NCI-H524 (cell line): ENCODE measurements around the gene TAF1C.
"Not testable (repeated sequence)": the region's sequence is repeated elsewhere in the genome, so short reads cannot be mapped to it uniquely, and the experiment has no call there.

Experiments
- DNase-seq, 2 experiments: peaks; one replicate each; lab custom pipeline; 2025; lab: John Stamatoyannopoulos, UW

Gene TAF1C

DNA sequence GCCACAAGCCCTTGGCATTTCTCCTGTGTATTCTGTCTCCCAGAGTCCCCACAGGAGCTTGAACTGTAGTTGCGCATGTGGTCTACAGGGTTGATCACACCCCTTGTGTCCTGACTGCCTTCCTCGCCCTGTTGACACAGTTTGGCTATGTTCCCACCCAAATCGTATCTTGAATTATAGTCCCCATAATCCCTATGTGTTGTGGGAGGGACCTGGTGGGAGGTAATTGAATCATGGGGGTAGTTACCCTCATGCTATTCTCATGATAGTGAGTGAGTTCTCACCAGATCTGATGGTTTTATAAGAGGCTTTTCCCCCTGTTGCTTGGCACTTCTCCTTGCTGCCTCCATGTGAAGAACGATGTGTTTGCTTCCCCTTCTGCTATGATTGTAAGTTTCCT lies 25.3 kb upstream of the TAF1C start:
- no peak for DNase-seq

DNA sequence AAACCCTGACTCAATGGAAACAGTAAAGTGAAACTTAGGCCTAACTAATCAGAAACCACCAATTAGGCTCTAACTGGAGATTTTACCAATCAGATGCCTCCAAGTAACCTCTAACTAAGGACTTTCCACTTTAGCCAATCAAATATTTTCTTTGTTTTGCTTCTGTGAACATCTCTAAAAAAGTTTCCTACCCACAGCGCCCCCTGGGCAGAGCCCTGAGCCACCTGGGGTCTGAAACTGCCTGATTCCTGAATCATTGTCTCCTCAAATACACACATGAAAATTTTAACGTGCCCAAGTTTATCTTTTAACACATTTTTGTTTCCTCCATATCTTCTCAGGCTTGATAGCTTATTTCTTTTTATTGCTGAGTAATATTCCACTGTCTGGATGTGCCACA lies 23.1 kb upstream of the TAF1C start:
- DNase-seq: no peak

DNA sequence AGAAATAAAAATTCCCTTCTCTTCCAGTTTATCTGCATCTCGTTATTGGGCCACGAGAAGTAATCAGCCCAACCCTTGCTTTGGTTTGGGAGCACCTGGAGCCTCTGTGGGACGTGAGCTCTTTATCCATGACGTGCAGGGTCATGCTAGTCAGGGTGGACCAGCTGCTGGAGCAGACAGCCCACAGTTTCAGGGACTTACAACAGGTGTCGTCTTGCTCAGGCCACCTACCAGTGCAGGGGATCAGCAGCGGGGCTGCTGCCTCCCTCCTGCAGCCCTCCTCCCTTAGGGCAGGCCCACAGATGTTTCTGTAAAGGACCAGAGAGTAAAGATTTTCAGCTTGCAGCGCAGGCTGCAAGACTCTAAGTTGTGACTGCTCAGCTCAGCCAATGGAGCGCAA lies 21.0 kb upstream of the TAF1C start:
- peak; percentile 69 to 94 for DNase-seq

DNA sequence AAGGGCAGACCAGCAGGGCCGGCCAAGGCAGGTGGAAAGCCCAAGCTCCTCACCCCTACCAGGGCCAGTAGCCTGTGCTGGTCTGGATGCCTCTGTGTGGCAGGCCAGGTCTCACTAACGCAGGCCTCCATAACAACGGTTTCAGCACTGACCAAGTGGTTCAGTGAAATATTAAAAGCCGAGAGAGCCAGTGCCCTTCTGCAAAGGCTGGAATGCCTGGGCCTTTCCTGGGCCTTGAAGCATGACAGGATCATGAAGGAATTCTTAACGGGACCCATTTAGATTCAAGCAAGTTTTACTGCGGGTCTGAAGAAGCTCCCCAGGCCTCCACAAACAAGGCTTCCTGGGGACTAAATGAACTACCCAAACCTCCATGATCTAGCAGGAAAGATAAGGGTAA lies 20.4 kb upstream of the TAF1C start:
- DNase-seq: no peak

DNA sequence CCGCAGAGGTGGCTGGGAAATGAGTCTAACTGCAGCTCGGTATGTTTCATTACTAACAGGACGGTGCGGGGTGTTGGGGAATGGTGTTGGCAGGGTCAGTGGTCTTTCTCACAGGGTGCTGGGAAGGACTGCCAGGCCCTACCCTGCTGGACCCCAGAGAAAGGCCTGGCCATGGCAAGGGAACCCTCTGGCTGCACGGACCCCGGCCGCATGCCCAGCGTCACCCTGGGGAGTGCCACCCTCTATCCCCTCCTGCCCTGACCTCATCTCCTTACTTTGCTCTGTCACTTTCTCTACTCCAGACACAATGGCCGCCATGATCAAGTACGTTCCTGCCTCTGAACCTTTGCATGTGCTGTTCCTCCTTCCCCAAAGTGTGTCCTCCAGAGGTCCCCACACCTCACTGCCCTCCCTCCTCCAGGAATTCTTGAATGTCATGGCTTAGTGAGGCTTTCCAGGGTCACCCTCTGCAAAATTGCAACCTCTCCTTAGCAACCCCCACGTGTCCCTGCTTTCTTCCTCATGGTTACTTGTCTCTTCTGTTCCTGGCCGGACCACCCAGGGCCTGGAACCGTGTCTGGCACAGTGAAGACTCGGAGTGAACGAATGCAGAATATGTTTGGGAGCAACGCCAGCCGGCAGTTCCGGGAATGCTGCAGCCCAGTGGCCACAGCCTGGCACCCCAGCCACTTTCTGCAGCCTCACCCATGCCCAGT lies 19.3 kb upstream of the TAF1C start:
- no peak for DNase-seq

DNA sequence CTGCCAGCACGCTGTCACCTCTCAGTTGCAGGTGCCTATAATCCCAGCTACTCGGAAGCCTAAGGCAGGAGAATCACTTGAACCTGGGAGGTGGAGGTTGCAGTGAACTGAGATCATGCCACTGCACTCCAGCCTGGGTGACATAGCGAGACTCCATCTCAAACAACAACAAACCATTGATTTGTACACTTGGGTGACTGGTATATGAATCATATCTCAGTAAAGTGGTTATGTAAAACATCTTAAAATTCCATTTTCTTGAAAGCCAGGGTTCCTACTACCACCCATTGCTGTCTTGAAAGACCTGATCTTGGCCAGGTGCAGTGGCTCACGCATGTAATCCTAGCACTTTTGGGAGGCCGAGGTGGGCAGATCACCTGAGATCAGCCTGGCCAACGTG lies 18.3 kb upstream of the TAF1C start:
- DNase-seq: not testable (repeated sequence)

DNA sequence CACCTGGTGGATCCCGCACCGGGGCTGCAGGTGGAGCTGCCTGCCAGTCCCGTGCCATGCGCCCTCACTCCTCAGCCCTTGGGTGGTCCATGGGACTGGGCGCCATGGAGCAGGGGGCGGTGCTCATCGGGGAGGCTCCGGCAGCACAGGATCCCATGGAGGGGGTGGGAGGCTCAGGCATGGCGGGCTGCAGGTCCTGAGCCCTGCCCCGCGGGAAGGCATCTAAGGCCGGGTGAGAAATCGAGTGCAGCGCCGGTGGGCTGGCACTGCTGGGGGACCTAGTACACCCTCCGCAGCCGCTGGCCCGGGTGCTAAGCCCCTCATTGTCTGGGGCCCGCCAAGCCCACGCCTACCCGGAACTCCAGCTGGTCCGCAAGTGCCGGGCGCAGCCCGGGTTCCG lies 17.7 kb upstream of the TAF1C start:
- DNase-seq: not testable (repeated sequence)

DNA sequence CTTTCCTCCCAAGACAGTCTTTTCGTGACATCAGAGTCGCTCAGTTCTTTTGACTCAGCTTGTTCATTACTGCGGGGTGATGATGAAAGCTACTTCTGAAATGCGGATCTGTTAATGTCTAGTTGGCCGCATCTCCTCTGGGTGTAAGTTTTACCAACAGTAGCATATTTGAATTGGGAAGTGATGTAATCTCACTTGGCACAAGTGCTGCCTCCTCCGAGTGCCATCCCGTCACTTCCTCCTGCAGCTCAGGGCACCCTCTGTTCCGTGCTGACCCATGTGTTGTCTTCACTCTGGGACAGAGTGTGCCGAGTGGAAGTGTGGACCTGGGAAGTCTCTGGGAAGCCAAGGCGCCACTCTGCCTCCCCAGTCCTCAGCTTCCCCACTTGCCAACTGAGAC lies 13.0 kb upstream of the TAF1C start:
- no peak for DNase-seq

DNA sequence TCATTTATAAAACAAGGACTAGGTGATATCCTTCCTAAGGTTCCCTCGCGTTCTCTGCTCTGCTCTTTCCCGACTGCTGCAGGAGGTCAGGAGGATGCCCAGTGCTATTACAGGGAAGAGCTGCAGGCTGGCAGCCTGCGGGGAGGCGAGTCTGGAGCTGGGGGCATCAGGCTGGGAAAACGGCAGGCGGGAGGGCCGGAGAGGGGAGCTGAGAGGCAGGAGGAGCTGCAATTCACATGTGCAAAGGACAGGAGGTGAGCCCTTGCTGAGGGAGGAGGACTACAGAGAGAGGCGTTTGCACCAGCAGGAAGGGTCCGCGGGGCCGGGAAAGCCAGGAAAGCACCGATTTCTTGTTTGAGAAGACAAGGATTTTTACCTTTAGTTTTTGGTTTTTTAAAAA lies 12.2 kb upstream of the TAF1C start:
- no peak for DNase-seq

DNA sequence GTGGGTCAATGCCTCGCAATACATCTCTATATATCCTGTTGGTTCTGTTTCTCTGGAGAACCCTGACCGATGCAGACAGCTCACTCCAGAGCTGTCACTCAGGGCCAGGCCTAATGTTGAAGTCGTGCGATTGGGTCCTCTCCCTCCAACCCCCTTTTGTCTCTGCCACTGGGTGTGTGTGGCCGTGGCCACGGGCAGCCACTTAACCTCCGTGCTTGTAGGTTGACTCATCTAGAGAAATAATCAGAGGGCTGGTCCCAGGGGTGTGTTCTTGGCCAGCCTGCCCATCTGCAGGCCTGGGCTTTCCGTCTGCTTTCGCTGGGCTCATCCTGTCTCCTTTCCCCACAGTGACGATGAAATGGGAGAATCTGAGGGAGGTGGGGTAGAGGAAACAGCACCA lies 11.5 kb upstream of the TAF1C start:
- DNase-seq: no peak

DNA sequence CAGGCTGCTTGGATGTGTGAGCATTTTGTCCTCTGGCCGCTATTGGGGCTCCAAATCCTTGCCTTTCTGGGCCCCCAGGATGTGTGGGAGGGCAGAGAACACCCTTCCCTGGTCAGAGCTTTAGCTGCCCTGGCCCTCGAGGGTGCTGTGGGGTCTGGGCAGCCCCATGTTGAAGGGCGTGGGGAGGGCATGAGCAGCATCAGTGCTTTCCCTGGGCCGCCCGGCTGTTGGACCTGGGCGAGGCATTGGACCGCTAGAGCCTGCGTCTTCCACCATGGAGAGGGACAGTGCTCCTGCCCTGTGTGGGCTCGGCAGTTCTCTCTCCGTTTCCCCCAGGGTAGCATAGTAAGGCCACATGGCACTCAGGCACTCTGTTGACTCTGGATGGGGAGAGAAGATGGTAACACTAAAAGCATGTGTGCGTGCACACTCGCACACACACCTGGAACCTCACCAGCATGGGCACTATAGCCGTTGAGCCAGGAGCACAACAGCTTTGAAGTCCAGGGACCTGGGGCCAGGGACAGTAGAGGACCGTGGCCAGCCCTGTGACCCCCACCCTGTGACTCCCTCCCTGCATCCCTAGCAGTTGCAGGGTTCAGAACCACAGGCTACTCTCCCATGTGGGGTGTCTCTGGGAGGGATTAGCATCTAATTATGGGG lies 10.7 kb upstream of the TAF1C start:
- DNase-seq: no peak

DNA sequence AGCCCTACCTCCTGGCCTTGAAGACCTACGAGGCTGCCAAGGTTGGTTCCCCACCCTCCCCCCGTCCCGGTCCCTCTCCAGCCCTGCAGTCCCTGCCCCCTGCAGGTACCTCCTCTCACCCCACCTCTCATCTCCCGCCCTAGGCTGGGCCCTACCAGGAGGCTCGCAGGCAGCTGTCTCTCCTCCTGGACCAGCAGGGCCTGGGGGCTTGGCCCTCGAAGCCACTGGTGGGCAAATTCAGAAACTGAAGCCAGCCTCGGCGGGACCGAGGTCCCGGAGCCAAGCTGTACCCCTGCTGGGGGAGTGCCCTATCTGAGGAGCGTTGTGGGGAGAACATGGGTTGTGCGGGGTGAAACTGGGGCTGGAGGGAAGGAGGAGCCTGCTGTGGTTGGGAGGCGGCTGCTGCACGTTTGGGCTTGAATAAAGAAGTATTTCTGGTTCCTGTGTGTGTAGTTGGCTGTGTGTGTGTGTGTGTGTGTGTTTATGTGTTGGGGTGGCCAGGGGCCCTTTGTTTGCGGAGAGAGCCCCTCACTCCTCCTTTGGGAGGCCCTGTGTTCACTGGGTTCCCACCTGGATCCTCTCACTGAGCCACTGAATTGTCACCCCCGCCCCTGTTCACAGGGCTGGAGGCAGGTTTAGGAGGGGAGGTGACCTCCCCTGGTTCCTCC lies 10.0 kb upstream of the TAF1C start:
- no peak for DNase-seq

DNA sequence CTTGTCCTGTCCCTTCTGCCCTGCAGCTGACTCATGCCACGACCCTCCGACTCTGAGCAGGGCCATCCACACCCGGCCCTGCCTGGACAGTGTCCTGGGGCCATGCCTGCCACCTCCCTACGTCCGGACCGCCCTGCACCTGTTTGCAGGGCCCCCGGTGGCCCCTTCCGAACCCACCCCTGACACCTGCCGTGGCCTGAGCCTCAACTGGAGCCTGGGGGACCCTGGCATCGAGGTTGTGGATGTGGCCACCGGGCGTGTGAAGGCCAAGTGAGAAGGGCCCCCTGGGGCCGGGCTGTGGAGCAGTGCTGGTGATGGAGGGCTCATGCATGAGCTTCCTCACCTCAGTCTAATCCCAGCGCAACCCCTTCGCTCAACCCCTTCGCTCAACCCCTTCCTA lies 9.2 kb upstream of the TAF1C start:
- no peak for DNase-seq

DNA sequence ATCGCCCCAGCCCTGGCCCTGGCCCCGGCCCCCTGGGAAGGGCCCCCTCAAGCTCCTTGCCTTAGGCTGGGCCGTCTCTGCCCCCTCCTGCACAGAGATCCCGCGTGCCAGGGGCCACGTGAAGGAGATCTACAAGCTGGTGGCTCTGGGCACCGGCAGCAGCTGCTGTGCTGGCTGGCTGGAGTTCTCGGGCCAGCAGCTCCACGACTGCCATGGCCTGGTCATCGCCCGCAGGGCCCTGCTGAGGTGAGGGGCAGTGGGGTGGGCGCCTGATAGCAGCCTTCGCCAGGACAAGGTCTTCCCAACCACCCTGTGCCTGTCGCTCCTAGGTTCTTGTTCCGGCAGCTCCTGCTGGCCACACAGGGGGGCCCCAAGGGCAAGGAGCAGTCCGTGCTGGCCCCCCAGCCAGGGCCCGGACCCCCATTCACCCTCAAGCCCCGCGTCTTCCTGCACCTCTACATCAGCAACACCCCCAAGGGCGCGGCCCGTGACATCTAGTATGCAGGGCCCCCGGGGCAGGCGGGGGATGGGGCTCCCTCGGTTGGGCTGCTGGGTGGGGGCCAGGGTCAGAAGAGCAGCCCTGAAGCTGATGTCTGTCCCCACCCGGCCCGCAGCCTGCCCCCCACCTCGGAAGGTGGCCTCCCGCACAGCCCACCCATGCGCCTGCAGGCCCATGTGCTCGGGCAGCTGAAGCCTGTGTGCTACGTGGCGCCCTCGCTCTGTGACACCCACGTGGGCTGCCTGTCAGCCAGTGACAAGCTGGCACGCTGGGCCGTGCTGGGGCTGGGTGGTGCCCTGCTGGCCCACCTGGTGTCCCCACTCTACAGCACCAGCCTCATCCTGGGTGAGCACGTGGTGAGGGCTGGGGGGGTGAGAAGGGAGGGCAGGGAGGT lies 8.6 kb upstream of the TAF1C start:
- DNase-seq: no peak

DNA sequence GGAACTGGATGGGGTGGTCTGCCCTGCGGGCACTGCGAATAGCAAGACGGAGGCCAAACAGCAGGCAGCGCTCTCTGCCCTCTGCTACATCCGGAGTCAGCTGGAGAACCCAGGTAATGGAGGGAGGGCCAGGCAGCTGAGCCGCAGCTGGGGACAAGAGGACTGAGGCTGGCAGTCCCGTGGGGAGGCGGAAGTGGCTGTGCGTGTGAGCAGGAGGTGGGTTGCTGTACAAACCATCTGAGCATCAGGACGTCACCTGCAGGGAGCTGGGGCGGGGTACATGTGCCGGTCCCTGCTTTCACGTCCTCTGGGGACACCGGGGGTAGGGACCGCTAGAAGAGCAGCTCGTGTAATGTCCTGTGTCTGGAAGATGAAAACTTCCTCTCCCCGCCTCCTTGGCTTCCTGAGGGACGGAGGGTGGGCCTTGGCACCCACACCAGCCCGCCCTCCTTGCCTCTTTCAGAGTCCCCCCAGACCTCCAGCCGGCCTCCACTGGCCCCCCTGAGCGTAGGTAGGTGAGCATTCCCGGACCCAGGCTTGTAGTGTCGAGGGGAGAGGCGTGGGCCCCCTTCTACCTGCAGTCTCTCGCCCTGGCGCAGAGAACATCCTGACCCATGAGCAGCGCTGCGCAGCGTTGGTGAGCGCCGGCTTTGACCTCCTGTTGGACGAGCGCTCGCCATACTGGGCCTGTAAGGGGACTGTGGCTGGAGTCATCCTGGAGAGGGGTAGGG lies 7.8 kb upstream of the TAF1C start:
- DNase-seq: peak in 1 of 2 experiments; percentile 40

DNA sequence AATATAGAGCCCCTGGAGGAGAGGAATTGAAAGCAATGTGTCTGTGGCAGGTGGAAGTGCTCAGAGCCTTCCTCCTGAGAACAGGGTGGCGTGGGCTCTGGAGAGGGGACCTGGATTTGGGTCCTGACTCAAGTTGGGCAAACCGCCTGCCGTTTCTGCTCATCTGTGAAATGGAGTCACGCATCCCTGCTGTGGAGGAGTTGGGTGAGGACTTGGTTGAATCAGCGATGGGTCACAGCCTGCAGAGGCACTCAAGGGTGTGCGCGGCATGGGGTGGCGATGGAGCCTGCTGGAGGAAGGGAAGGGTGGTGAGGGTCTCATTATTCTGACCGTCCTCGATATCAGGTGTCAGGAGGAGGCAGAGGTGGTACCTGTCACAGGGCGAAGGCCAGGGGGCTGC lies 7.2 kb upstream of the TAF1C start:
- no peak for DNase-seq

DNA sequence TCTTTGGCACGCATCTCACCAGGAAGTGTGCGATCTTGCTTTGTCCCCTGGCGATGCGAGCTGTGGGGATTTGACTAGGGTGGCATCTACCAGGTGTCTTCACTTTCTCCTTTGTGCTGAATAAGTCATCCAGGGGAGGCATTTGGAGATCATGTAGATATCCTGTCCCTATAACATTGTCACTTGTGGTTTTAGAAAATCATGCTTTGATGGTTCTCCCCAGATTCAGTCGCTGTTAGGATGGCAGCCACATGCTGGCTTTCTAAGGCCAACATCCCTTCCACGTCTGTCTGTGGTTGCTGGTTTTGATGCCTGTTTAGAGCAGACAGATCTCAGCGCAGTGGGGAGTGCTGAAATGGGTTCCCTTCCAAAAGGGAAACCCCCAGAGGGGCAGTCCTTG lies 6.6 kb upstream of the TAF1C start:
- DNase-seq: no peak

DNA sequence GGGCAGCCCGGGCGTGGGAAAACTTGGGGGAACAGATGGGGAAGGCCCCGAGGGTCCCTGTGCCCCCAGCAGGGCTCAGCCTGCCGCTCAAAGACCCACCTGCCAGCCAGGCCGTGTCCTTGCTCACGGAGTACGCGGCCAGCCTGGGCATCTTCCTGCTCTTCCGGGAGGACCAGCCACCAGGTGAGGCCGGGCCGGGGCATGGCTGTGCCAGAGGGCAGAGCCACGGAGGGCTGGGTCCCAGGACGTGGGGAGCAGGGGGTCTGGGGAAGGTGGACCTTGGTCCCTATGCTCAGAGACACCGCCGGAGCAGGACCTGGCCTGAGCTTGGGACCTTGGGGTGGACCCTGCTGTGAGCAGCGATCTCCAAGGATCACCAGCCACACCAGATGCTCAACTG lies 4.6 kb upstream of the TAF1C start:
- no peak for DNase-seq

DNA sequence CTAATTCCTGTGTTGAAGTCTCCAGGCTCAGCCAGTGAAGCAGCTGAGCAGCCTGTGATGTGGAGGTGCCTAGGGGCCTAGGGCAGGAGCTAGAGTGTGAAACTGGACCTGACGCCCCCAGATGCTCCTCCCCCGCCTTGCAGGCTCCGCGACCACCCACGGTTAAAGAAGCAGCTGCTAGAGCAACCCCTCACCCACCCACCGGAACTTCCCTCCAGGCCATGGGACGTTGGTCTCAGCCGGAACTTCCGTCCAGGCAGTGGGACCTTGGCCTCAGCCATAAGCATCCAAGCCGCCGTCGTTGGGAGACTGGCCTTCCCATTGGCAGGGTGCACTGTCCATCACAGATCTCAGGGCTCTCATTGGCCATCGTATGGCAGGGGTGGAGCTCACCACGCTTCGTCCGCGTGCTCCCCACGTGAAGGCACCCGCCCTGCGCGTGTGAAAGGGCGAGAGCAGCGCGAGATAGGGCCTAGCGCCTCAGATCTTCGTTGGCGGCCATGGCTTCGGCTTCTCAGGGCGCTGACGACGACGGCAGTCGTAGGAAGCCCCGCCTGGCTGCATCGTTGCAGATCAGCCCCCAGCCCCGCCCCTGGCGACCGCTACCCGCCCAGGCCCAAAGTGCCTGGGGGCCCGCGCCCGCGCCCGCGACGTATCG lies 4.0 kb upstream of the TAF1C start, which contains the start of gene ADAD2:
Gene ADAD2 (plus strand): TSS at position 427 of the 658 bp plus-strand sequence. CDS start 74 bp downstream, at position 501.
- DNase-seq: no peak

DNA sequence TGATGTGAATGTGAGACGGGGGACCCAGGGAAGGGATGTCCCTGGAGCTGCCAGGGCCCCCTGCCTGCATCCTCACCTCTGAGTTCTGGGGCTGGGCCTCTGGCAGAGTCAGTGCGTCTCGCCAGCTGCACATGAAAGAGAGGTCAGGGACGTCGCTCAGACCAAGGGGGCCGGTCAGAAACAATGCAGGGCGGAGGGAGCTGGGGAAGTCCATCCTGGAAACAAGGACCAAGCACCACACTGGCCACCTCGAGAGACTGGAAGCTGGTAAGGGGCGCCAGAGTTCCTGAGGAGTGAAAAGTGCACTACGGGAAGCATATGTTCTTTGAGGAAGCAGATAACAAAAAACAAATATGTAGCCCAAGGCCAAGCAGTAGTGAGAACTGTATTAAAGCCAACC lies 2.1 kb downstream of the TAF1C start:
- no peak for DNase-seq
